H9 (cell line): ENCODE data around the gene ENDOU. TPM values are rescaled to one million over a fixed set of nuclear protein-coding genes. Genes with fewer than 3 reads are reported as not detected.

Source experiments
- DNase-seq: peaks from one replicate; pipeline ENCODE4 v3.0.0-alpha.2; 2017
- H2AFZ ChIP-seq: one replicate; pipeline ENCODE4 v1.6.1; 2013; ENCODE audit warnings: mild to moderate bottlenecking, low read length, control low read depth, moderate library complexity
- H2AK5ac ChIP-seq: 2 replicates; pipeline ENCODE4 v1.6.1; 2013; ENCODE audit warnings: low read length, control low read depth, mixed read lengths; ENCODE audit not compliant: insufficient read length
- H2BK120ac ChIP-seq: one replicate; pipeline ENCODE4 v1.6.1; 2013; ENCODE audit warnings: low read depth, mild to moderate bottlenecking, low read length, control low read depth, inconsistent platforms; ENCODE audit not compliant: poor library complexity, severe bottlenecking
- H2BK12ac ChIP-seq: 2 replicates; pipeline ENCODE4 v1.6.1; 2013; ENCODE audit warnings: low read length, control low read depth, mixed read lengths, low read depth; ENCODE audit not compliant: insufficient read length
- H2BK15ac ChIP-seq: 2 replicates; pipeline ENCODE4 v1.6.1; 2013; ENCODE audit warnings: low read depth, low read length, control low read depth
- H2BK20ac ChIP-seq: one replicate; pipeline ENCODE4 v1.6.1; 2013; ENCODE audit warnings: low read depth, mild to moderate bottlenecking, low read length, control low read depth, inconsistent platforms; ENCODE audit not compliant: poor library complexity, severe bottlenecking
- H2BK5ac ChIP-seq: 2 replicates; pipeline ENCODE4 v1.6.1; 2013; ENCODE audit warnings: low read length, control low read depth, mixed read lengths; ENCODE audit not compliant: insufficient read length
- H3K14ac ChIP-seq: 2 replicates; pipeline ENCODE4 v1.6.1; 2013; ENCODE audit warnings: low read length, control low read depth; ENCODE audit not compliant: insufficient read depth
- H3K18ac ChIP-seq: 2 replicates; pipeline ENCODE4 v1.6.1; 2013; ENCODE audit warnings: low read depth, mild to moderate bottlenecking, mixed read lengths, low read length, control low read depth; ENCODE audit not compliant: insufficient read length
- H3K23ac ChIP-seq: 2 replicates; pipeline ENCODE4 v1.6.1; 2013; ENCODE audit warnings: low read length, control low read depth, mixed read lengths, low read depth; ENCODE audit not compliant: insufficient read length
- H3K23me2 ChIP-seq: 2 replicates; pipeline ENCODE4 v1.6.1; 2013; ENCODE audit warnings: low read depth, mild to moderate bottlenecking, mixed read lengths, low read length, control low read depth; ENCODE audit not compliant: insufficient read length, poor library complexity, severe bottlenecking
- H3K27ac ChIP-seq: 2 replicates; pipeline ENCODE4 v1.5.1; 2013; ENCODE audit warnings: low read length, control low read depth, mixed read lengths, low read depth; ENCODE audit not compliant: insufficient read length
- H3K27me3 ChIP-seq: 2 replicates; pipeline ENCODE4 v1.6.1; 2013; ENCODE audit warnings: low read length, control low read depth, inconsistent platforms; ENCODE audit not compliant: insufficient read depth
- H3K4ac ChIP-seq: 2 replicates; pipeline ENCODE4 v1.6.1; 2013; ENCODE audit warnings: low read depth, mild to moderate bottlenecking, control low read depth, inconsistent platforms, low read length, moderate library complexity
- H3K4me1 ChIP-seq: 2 replicates; pipeline ENCODE4 v1.6.1; 2013; ENCODE audit warnings: low read length, control low read depth, inconsistent platforms; ENCODE audit not compliant: insufficient read depth
- H3K4me2 ChIP-seq: 2 replicates; pipeline ENCODE4 v1.6.1; 2013; ENCODE audit warnings: low read length, control low read depth, mixed read lengths; ENCODE audit not compliant: insufficient read length, insufficient read depth
- H3K56ac ChIP-seq: 2 replicates; pipeline ENCODE4 v1.6.1; 2013; ENCODE audit warnings: low read depth, mild to moderate bottlenecking, mixed read lengths, low read length, control low read depth; ENCODE audit not compliant: insufficient read length
- H3K79me1 ChIP-seq: 2 replicates; pipeline ENCODE4 v1.6.1; 2013; ENCODE audit warnings: low read depth, mild to moderate bottlenecking, moderate library complexity, low read length, control low read depth, inconsistent platforms; ENCODE audit not compliant: insufficient read depth, poor library complexity, severe bottlenecking
- H3K79me2 ChIP-seq: 2 replicates; pipeline ENCODE4 v1.6.1; 2013; ENCODE audit warnings: low read length, control low read depth, inconsistent platforms; ENCODE audit not compliant: insufficient read depth
- H3K9ac ChIP-seq: 2 replicates; pipeline ENCODE4 v1.6.1; 2013; ENCODE audit warnings: low read length, control low read depth, mixed read lengths; ENCODE audit not compliant: insufficient read length; ENCODE audit errors: extremely low read depth
- H3K9me3 ChIP-seq: one replicate; pipeline ENCODE4 v1.6.1; 2013; ENCODE audit warnings: low read depth, low read length, inconsistent platforms; ENCODE audit not compliant: control insufficient read depth
- H3T11ph ChIP-seq: one replicate; pipeline ENCODE4 v1.6.1; 2013; ENCODE audit warnings: mild to moderate bottlenecking, low read length, control low read depth, inconsistent platforms
- H4K20me1 ChIP-seq: one replicate; pipeline ENCODE4 v1.6.1; 2013; ENCODE audit not compliant: control insufficient read depth, insufficient read length, insufficient read depth
- H4K5ac ChIP-seq: 2 replicates; pipeline ENCODE4 v1.6.1; 2013; ENCODE audit warnings: low read depth, mild to moderate bottlenecking, mixed read lengths, low read length, control low read depth; ENCODE audit not compliant: insufficient read length
- H4K8ac ChIP-seq: replicated peaks from 2 replicates; pipeline ENCODE4 v1.6.1; 2013; ENCODE audit warnings: low read length, control low read depth, mixed read lengths, low read depth; ENCODE audit not compliant: insufficient read length
- H4K91ac ChIP-seq: 2 replicates; pipeline ENCODE4 v1.6.1; 2013; ENCODE audit warnings: low read depth, mild to moderate bottlenecking, moderate library complexity, mixed read lengths, low read length, control low read depth; ENCODE audit not compliant: insufficient read length
- H3K27ac Mint-ChIP-seq, 3 experiments: 2 replicates in 2 of 3; 3 replicates in 1 of 3; pipeline ENCODE4 v1.8.0; 2020 to 2021; ENCODE audit warnings: mixed read lengths in 3 of 3, mild to moderate bottlenecking in 1 of 3, moderate library complexity in 1 of 3
- H3K27me3 Mint-ChIP-seq: 2 replicates; pipeline ENCODE4 v1.8.0; 2021; ENCODE audit warnings: low read depth, mild to moderate bottlenecking, moderate library complexity, mixed read lengths
- H3K36me3 Mint-ChIP-seq, 3 experiments: 2 replicates in 2 of 3; 3 replicates in 1 of 3; pipeline ENCODE4 v1.8.0; 2020 to 2021; ENCODE audit warnings: low read depth in 3 of 3, mixed read lengths in 3 of 3; ENCODE audit not compliant: insufficient read depth in 1 of 3
- H3K4me1 Mint-ChIP-seq, 2 experiments: 2 replicates each; pipeline ENCODE4 v1.8.0; 2020; ENCODE audit warnings: mixed read lengths in 2 of 2
- H3K4me3 Mint-ChIP-seq, 2 experiments: 2 replicates in 1 of 2; 3 replicates in 1 of 2; pipeline ENCODE4 v1.8.0; 2020 to 2021; ENCODE audit warnings: mild to moderate bottlenecking in 2 of 2, mixed read lengths in 2 of 2, moderate library complexity in 1 of 2
- H3K9me3 Mint-ChIP-seq, 2 experiments: 2 replicates in 1 of 2; 3 replicates in 1 of 2; pipeline ENCODE4 v1.8.0; 2020; ENCODE audit warnings: mild to moderate bottlenecking in 2 of 2, mixed read lengths in 2 of 2, moderate library complexity in 1 of 2
- CTCF ChIP-seq: fragments of 200-600 bp; sonication (generic); conservative IDR thresholded peaks from 3 replicates; pipeline ENCODE4 v1.8.0; 2021; ENCODE audit warnings: antibody characterized with exemption, mild to moderate bottlenecking
- WGBS: extraction: QIAGEN DNeasy Blood & Tissue Kit; methylation state at CpG from one replicate; pipeline ENCODE4 v1.1.7; 2013; ENCODE audit warnings: missing lambda C conversion rate, low lambda C conversion rate, mixed read lengths; ENCODE audit not compliant: insufficient read length; ENCODE audit errors: extremely low coverage; 5-methylcytosine and 5-hydroxymethylcytosine counted together
- total RNA-seq: library from RNA; stranded (reverse); gene quantifications from 2 replicates; pipeline ENCODE4 v1.2.1, GENCODE V29; 2021

The ENDOU gene
- total RNA-seq, 1 experiment from 2014 or later = not detected

GRCh38 chr12:47729233-47729632, 3.9 kb upstream of the ENDOU start:
- no CpG with 5 or more reads among the region's 3 CpGs for WGBS
- no peaks in the 10 kb centered on the region for H3K9me3 ChIP-seq
- no peak overlapping the region for H2BK20ac ChIP-seq
- no peak overlapping the region for H3K27ac ChIP-seq
- no peak overlapping the region for H3T11ph ChIP-seq
- H3K56ac ChIP-seq = no peak overlapping the region
- H3K4ac ChIP-seq = no peak overlapping the region
- DNase-seq = no peak
- H4K8ac ChIP-seq = no peak overlapping the region
- H3K4me2 ChIP-seq = no peak overlapping the region
- no peak overlapping the region for H2AK5ac ChIP-seq
- no peaks in the 10 kb centered on the region for H3K4me1 ChIP-seq
- H3K9me3 Mint-ChIP-seq = no peaks in the 10 kb centered on the region
- peaks cover 16% of the 10 kb centered on the region for H3K27me3 Mint-ChIP-seq
- no peak overlapping the region for H2BK5ac ChIP-seq
- no peak overlapping the region for H3K9ac ChIP-seq
- H3K4me3 Mint-ChIP-seq = no peak overlapping the region
- no peaks in the 10 kb centered on the region for H3K79me1 ChIP-seq
- H2BK15ac ChIP-seq = no peak overlapping the region
- no peak overlapping the region for H4K5ac ChIP-seq
- no peak overlapping the region for H2BK120ac ChIP-seq
- no peak overlapping the region for H2BK12ac ChIP-seq
- H2AFZ ChIP-seq = no peak overlapping the region
- H3K23me2 ChIP-seq = no peaks in the 10 kb centered on the region
- TF ChIP-seq CTCF = no peak
- no peak overlapping the region for H3K18ac ChIP-seq
- H4K20me1 ChIP-seq = no peaks in the 10 kb centered on the region
- no peak overlapping the region for H3K14ac ChIP-seq
- H3K27ac Mint-ChIP-seq = no peak overlapping the region
- H3K79me2 ChIP-seq = no peaks in the 10 kb centered on the region
- H3K4me1 Mint-ChIP-seq = peaks cover 6 to 7% of the 10 kb centered on the region in 2 experiments
- no peak overlapping the region for H4K91ac ChIP-seq
- no peak overlapping the region for H3K23ac ChIP-seq
- no peaks in the 10 kb centered on the region for H3K36me3 Mint-ChIP-seq
- no peaks in the 10 kb centered on the region for H3K27me3 ChIP-seq
